Testis (tissue), 2 donors: Measurements from ENCODE around the gene GPC6.

ENCODE experiments used
- CTCF ChIP-seq, 3 experiments: fragments of 450-650 bp in 2 of 3; fragments of 200-600 bp in 1 of 3; sonication (generic) in 1 of 3; IDR thresholded peaks; one replicate each; pipeline ENCODE4 v1.5.1; 2016 to 2019; ENCODE audit warnings: antibody characterized with exemption in 3 of 3, mild to moderate bottlenecking in 2 of 3, moderate library complexity in 1 of 3
- POLR2A ChIP-seq: fragments of 450-650 bp; IDR thresholded peaks from one replicate; pipeline ENCODE4 v1.6.1; 2017; ENCODE audit warnings: antibody characterized with exemption, mild to moderate bottlenecking, moderate library complexity

- TF ChIP-seq POLR2A (no peak), CTCF (IDR thresholded peaks at IDR 0.05) (no peak)
Measured at GRCh38 chr13:94329277-94329676, 1102.7 kb downstream of the GPC6 start.
